HG03095 (cell line): Measurements from ENCODE around the gene WFIKKN2.
A peak's percentile ranks its signal among the peaks of the same experiment; 100 is the strongest.

Experiments
- ATAC-seq: cut with Tn5 transposase; IDR thresholded peaks from one replicate; pipeline ENCODE4 v1.9.1; 2021; ENCODE audit warnings: moderate library complexity; ENCODE audit not compliant: unreplicated experiment

The WFIKKN2 gene

GRCh38 chr17:50808413-50808812 is 27.0 kb upstream of the WFIKKN2 start:
- no peak for ATAC-seq

GRCh38 chr17:50808888-50809287 is 26.5 kb upstream of the WFIKKN2 start:
- no peak for ATAC-seq

- ATAC-seq: no peak
Measured at GRCh38 chr17:50813583-50813982, 21.8 kb upstream of the WFIKKN2 start.

- no peak for ATAC-seq
Measured at GRCh38 chr17:50815400-50815799, 20.0 kb upstream of the WFIKKN2 start.

GRCh38 chr17:50816271-50816670 is 19.1 kb upstream of the WFIKKN2 start:
- ATAC-seq: no peak

- ATAC-seq: no peak
Measured at GRCh38 chr17:50816771-50817751, 18.3 kb upstream of the WFIKKN2 start.

- no peak for ATAC-seq
Measured at GRCh38 chr17:50817838-50818237, 17.5 kb upstream of the WFIKKN2 start.

GRCh38 chr17:50818261-50818660 is 17.1 kb upstream of the WFIKKN2 start:
- ATAC-seq: no peak

- ATAC-seq: no peak
Measured at GRCh38 chr17:50818921-50819657, 16.3 kb upstream of the WFIKKN2 start.

GRCh38 chr17:50820651-50821050 is 14.7 kb upstream of the WFIKKN2 start:
- no peak for ATAC-seq

GRCh38 chr17:50822550-50822949 is 12.8 kb upstream of the WFIKKN2 start:
- ATAC-seq: no peak

- ATAC-seq: no peak
Measured at GRCh38 chr17:50824429-50824828, 11.0 kb upstream of the WFIKKN2 start.

GRCh38 chr17:50825188-50825587 is 10.2 kb upstream of the WFIKKN2 start:
- no peak for ATAC-seq

GRCh38 chr17:50828508-50829170 is 6.7 kb upstream of the WFIKKN2 start:
- peak; percentile 91 for ATAC-seq

- no peak for ATAC-seq
Measured at GRCh38 chr17:50829332-50829731, 6.1 kb upstream of the WFIKKN2 start.

- no peak for ATAC-seq
Measured at GRCh38 chr17:50830352-50830751, 5.0 kb upstream of the WFIKKN2 start.

- no peak for ATAC-seq
Measured at GRCh38 chr17:50830994-50831393, 4.4 kb upstream of the WFIKKN2 start.

- no peak for ATAC-seq
Measured at GRCh38 chr17:50831471-50831928, 3.9 kb upstream of the WFIKKN2 start.

GRCh38 chr17:50832267-50832863 is 3.0 kb upstream of the WFIKKN2 start:
- ATAC-seq: no peak

- ATAC-seq: no peak
Measured at GRCh38 chr17:50832864-50833381, 2.5 kb upstream of the WFIKKN2 start.
